Gastroesophageal sphincter (tissue), 4 donors: ENCODE measurements around the gene PLCH2. TPM values are rescaled to one million over a fixed set of nuclear protein-coding genes. Genes with fewer than 3 reads are reported as not detected.
"Not testable (repeated sequence)": the region's sequence is repeated elsewhere in the genome, so short reads cannot be mapped to it uniquely, and the experiment has no call there.

ENCODE experiments used
- ATAC-seq: fragments of 150-250 bp; one replicate; pipeline ENCODE4 v1.9.1; 2016; ENCODE audit warnings: mild to moderate bottlenecking, moderate library complexity
- H3K27ac ChIP-seq, 4 donors: fragments of 200-600 bp; sonication (generic) in 3 of 4; 1 replicate in 3 of 4; 2 replicates in 1 of 4; pipeline ENCODE4 v1.5.1; 2016 to 2019
- H3K27me3 ChIP-seq: fragments of 200-600 bp; sonication (generic); one replicate; pipeline ENCODE4 v1.5.1; 2019
- H3K36me3 ChIP-seq, 2 donors: fragments of 200-600 bp; sonication (generic); one replicate each; pipeline ENCODE4 v1.5.1; 2019; ENCODE audit warnings: control low read depth in 1 of 2
- H3K4me1 ChIP-seq, 3 donors: fragments of 200-600 bp; sonication (generic); 1 replicate in 2 of 3; 2 replicates in 1 of 3; pipeline ENCODE4 v1.5.1; 2016 to 2019; ENCODE audit warnings: control low read depth in 2 of 3
- H3K4me3 ChIP-seq, 2 donors: fragments of 200-600 bp; sonication (generic); one replicate each; pipeline ENCODE4 v1.5.1; 2019; ENCODE audit warnings: mild to moderate bottlenecking in 1 of 2, moderate library complexity in 1 of 2
- H3K9me3 ChIP-seq, 3 donors: fragments of 200-600 bp; sonication (generic); one replicate each; pipeline ENCODE4 v1.5.1; 2017 to 2019; ENCODE audit warnings: control low read depth in 2 of 3
- EP300 ChIP-seq: sonication (generic); formaldehyde crosslinking; IDR thresholded peaks from one replicate; pipeline ENCODE4 v1.6.1; 2017; ENCODE audit warnings: antibody characterized with exemption, mild to moderate bottlenecking
- POLR2A ChIP-seq, 2 donors: fragments of 450-650 bp; IDR thresholded peaks; one replicate each; pipeline ENCODE4 v1.6.1; 2017; ENCODE audit warnings: antibody characterized with exemption in 2 of 2, mild to moderate bottlenecking in 2 of 2, moderate library complexity in 1 of 2
- POLR2AphosphoS5 ChIP-seq: sonication (generic); formaldehyde crosslinking; IDR thresholded peaks from one replicate; pipeline ENCODE4 v1.6.1; 2017; ENCODE audit warnings: antibody characterized with exemption
- WGBS, 2 donors: methylation state at CpG; one replicate each; pipeline ENCODE4 v1.1.5; 2018; ENCODE audit warnings: low coverage in 1 of 2; 5-methylcytosine and 5-hydroxymethylcytosine counted together
- total RNA-seq, 4 donors: library from RNA; depleted of rRNA; stranded (reverse); fragments of >200 nt; gene quantifications; one replicate each; pipeline ENCODE4 v1.1.0, GENCODE V29; 2016
- TF ChIP-seq, protein P1 (sequence below), 4 experiments: fragments of 200-600 bp in 2 of 4; fragments of 450-650 bp in 2 of 4; sonication (generic) in 1 of 4; IDR thresholded peaks; one replicate each; pipeline ENCODE4 v1.5.1; 2017 to 2019; ENCODE audit warnings: antibody characterized with exemption in 4 of 4, mild to moderate bottlenecking in 2 of 4, moderate library complexity in 2 of 4

PLCH2 gene
- total RNA-seq, 4 donors from 2014 or later: under 0.01 to 0.72 (median 0.15) TPM

DNA sequence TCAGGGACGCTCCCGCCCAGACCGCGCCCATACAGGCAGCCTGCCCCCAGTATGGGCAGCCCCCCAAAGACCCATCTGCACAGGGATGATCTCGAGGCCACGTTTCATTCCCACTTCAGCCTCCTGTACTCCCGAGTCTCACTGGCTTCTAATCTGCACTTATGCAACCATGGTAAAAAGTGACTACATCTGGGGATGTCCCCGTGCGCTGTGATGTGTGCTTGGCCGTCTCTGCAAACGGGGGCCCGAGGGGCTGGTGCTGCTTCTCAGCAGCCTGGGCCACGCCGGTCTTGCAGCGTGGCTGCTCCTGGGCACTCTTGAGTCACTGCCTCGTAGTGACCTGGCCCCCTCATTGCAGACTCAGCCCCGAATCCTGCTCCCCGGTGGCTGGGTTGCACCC, 17.4 kb upstream of the PLCH2 start:
- Histone ChIP-seq H3K9me3 (no peaks in the 10 kb centered on the region), H3K27me3 (peaks cover 96% of the 10 kb centered on the region), H3K36me3 (no peaks in the 10 kb centered on the region), H3K4me1 (peaks cover 0 to 7% (median 0%) of the 10 kb centered on the region in 3 donors), H3K4me3 (no peak overlapping the region), H3K27ac (no peak overlapping the region)
- no CpG with 5 or more reads among the region's 18 CpGs for whole genome bisulfite sequencing, 2 donors
- TF ChIP-seq POLR2AphosphoS5: no peak
- ATAC-seq: no peak

DNA sequence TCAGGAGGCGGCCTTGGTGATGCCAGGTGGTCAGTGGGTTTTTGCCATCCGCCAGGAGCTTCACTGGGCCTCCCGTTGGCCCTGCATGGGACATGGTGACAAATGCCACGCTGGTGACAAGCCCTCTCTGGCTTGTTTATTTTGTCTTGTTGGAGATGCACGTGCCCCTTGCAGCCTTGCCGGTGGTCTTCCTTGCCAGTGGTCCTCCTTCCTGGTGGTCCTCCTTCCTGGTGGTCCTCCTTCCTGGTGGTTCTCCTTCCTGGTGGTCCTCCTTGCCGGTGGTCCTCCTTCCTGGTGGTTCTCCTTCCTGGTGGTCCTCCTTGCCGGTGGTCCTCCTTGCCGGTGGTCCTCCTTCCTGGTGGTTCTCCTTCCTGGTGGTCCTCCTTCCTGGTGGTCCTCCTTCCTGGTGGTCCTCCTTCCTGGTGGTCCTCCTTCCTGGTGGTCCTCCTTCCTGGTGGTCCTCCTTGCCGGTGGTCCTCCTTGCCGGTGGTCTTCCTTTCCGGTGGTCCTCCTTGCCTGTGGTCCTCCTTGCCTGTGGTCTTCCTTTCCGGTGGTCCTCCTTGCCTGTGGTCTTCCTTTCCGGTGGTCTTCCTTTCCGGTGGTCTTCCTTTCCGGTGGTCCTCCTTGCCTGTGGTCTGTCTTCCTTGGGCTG, 16.9 kb upstream of the PLCH2 start:
- peaks cover 96% of the 10 kb centered on the region for H3K27me3 ChIP-seq
- not testable (repeated sequence) for H3K27ac ChIP-seq, ATAC-seq, H3K4me3 ChIP-seq, H3K36me3 ChIP-seq, H3K9me3 ChIP-seq, H3K4me1 ChIP-seq
- 82 to 90% methylated on average over 2 to 8 of the region's 16 CpGs for WGBS, 2 donors

DNA sequence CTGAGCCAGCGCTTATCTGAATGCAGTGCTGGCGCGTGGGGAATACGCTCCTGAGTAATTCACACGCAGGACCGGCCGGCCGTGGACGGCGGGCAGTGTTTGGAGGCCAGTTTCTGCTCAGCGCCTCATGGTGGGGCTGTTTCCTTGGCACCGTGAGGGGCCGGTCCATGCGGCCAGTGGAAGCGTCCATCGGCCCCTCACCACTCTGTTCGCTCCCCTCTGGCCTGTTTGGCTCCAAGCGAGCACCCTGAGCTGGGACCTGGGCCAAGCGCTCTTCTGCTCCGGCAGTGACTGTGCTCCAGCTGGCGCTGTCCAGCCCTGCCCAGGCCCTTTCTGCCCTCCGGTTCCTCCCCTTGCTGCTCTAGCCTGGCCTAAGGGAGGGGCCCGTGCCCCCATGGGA, 16.3 kb upstream of the PLCH2 start:
- TF ChIP-seq, protein P1, sequence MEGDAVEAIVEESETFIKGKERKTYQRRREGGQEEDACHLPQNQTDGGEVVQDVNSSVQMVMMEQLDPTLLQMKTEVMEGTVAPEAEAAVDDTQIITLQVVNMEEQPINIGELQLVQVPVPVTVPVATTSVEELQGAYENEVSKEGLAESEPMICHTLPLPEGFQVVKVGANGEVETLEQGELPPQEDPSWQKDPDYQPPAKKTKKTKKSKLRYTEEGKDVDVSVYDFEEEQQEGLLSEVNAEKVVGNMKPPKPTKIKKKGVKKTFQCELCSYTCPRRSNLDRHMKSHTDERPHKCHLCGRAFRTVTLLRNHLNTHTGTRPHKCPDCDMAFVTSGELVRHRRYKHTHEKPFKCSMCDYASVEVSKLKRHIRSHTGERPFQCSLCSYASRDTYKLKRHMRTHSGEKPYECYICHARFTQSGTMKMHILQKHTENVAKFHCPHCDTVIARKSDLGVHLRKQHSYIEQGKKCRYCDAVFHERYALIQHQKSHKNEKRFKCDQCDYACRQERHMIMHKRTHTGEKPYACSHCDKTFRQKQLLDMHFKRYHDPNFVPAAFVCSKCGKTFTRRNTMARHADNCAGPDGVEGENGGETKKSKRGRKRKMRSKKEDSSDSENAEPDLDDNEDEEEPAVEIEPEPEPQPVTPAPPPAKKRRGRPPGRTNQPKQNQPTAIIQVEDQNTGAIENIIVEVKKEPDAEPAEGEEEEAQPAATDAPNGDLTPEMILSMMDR (IDR thresholded peaks at IDR 0.05): no peak
- TF ChIP-seq EP300 (no peak), POLR2A (IDR thresholded peaks at IDR 0.05) (no peak), POLR2AphosphoS5 (no peak)
- Histone ChIP-seq H3K27ac (no peak overlapping the region), H3K36me3 (no peaks in the 10 kb centered on the region), H3K27me3 (peaks cover 96% of the 10 kb centered on the region), H3K9me3 (no peaks in the 10 kb centered on the region), H3K4me1 (peaks cover 0 to 7% (median 0%) of the 10 kb centered on the region in 3 donors), H3K4me3 (no peak overlapping the region)
- WGBS, 2 donors: 60% methylated on average over 1 of the region's 23 CpGs; no CpG with 5 or more reads in 1 of the 2 donors
- no peak for ATAC-seq

DNA sequence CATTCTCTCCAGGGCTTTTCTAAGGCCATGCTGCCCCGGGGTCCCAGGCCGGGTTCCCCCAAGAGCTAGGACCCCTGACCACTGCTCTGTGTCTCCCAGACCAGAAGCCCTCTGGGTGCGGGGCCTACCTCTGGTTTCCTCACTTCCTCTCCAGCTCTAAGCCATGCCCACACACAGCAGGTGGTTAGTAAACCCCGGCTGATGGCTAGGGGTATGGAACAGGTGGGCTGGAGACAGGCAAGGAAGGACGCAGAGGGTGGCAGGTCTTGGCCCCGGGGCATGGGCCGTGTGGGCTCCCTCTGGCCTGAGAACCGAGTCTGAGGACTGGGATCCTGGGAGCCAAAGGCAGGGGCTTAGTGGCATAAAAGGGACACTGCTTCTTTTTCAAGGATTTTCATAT, 15.9 kb upstream of the PLCH2 start:
- TF ChIP-seq POLR2A (IDR thresholded peaks at IDR 0.05): no peak
- TF ChIP-seq EP300: no peak
- TF ChIP-seq, protein P1 (IDR thresholded peaks at IDR 0.05): no peak
- TF ChIP-seq POLR2AphosphoS5: no peak
- H3K27ac ChIP-seq: no peak overlapping the region
- H3K4me3 ChIP-seq: no peak overlapping the region
- peaks cover 96% of the 10 kb centered on the region for H3K27me3 ChIP-seq
- peaks cover 0 to 7% (median 0%) of the 10 kb centered on the region in 3 donors for H3K4me1 ChIP-seq
- H3K9me3 ChIP-seq: no peaks in the 10 kb centered on the region
- H3K36me3 ChIP-seq: no peaks in the 10 kb centered on the region
- no CpG with 5 or more reads among the region's 8 CpGs for WGBS, 2 donors
- ATAC-seq: no peak

DNA sequence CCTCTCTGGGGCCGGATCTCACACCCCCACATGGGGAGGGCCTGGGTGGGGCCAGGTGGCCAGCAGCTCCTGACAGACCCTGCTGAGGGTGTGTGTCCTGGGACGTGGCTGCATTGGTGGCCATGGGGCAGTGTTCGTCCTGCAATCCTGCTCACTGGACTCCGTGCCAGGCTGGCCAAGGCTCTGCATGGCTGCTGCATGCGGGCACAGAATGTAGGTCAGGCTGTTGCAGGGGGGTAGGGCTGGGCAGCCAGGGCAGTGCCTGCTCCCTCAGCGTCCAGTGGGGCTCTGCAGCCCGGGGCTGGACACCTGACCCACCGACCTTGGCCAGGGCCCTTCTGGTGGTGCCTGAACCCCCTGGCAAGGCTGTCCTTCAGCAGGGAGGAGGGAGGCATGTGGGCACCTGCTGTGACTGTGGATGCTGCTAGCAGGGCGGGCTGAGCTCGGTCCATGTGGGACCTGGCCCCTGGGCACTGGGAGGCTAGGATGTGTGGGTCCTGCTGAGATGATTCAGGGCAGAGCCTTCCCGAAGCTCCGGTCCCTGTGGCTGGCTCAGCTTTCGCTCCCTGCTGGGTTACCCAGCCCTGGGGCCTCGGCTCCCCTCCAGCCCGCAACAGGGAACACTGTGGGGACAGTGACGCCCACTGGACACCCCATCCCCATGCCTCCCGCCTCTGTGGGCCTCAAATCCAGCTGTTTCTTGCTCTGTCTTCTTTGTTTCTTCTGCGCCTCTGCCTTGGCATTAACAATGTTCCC, 14.9 kb upstream of the PLCH2 start:
- Histone ChIP-seq H3K36me3 (no peaks in the 10 kb centered on the region), H3K9me3 (no peaks in the 10 kb centered on the region), H3K27me3 (peaks cover 96% of the 10 kb centered on the region), H3K4me1 (peaks cover 0 to 7% (median 0%) of the 10 kb centered on the region in 3 donors), H3K27ac (no peak overlapping the region), H3K4me3 (no peak overlapping the region)
- no peak for ATAC-seq
- 52 to 70% methylated on average over 4 to 5 of the region's 18 CpGs for WGBS, 2 donors
- TF ChIP-seq, protein P1 (IDR thresholded peaks at IDR 0.05): no peak
- no peak for TF ChIP-seq EP300
- TF ChIP-seq POLR2A (IDR thresholded peaks at IDR 0.05): no peak
- no peak for TF ChIP-seq POLR2AphosphoS5

DNA sequence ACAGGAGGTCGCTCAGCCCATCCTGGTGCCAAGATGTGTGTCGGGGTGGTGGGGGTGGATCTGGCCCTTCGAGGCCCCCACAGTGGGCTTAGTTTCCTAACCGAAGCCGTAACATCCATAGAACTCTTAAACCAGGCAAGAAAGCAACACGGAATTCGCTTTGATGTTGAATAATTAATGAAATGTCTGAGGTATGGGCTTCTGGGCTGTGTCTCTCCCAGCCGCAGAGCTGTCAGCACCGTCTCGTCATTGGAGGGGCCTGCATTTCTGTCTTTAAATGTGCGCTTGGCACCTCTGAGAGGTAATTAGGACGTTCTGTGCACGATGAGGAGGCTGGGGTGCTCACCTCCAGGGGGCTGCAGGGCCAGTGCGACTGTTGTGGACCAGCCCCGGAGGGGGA, 13.3 kb upstream of the PLCH2 start:
- Histone ChIP-seq H3K4me3 (no peak overlapping the region), H3K4me1 (peaks cover 0 to 12% (median 0%) of the 10 kb centered on the region in 3 donors), H3K36me3 (no peaks in the 10 kb centered on the region), H3K27me3 (peaks cover 96% of the 10 kb centered on the region), H3K9me3 (no peaks in the 10 kb centered on the region), H3K27ac (no peak overlapping the region)
- TF ChIP-seq, protein P1 (IDR thresholded peaks at IDR 0.05): no peak
- no peak for TF ChIP-seq EP300
- TF ChIP-seq POLR2AphosphoS5: no peak
- TF ChIP-seq POLR2A (IDR thresholded peaks at IDR 0.05): no peak
- no peak for ATAC-seq
- WGBS, 2 donors: 0 to 13% methylated on average over 4 to 8 of the region's 15 CpGs
